Heart left ventricle (tissue), 13 donors: ENCODE results near the gene HSPB6.

Experiments used
- POLR2A ChIP-seq, 2 donors: fragments of 450-650 bp; IDR thresholded peaks; one replicate each; pipeline ENCODE4 v1.6.1; 2017; ENCODE audit warnings: antibody characterized with exemption in 2 of 2, mild to moderate bottlenecking in 2 of 2, moderate library complexity in 2 of 2
- TF ChIP-seq, protein P1 (sequence below), 12 donors: fragments of 200-600 bp; sonication (generic) in 4 of 12; IDR thresholded peaks; one replicate each; pipeline versions ENCODE4 v1.5.0 to v1.8.0; 2018 to 2022; ENCODE audit warnings: antibody characterized with exemption in 12 of 12, mild to moderate bottlenecking in 5 of 12
- donor health status: ischemic (EF 13 %, LVEDD 7.1; RV severe dilation, severe dysfunction).
- donor health status: DM: no; HTN: yes; CAD: no.
- donor health status: DM: no; HTN: no; CAD: no.
- donor health status: ischemic (EF 25% LVEDD 6.9; RV normal size, moderate dysfunction).
- donor health status: ischemic (EF 25% LVEDD 5.7; RV mildly dilated, moderate dysfunction).
- donor health status: ischemic (EF 35%, LVEDD 5.7; RV mildly dilated, moderate dysfunction).
- donor health status: nonischemic (EF 11% LVEDD 7.7; RV severe dilation, severe dysfunction).
- donor health status: DM: yes; HTN: yes; CAD: no.
- donor health status: PGD.
- donor health status: ischemic (EF 29% LVEDD 5.4; RV normal size, mild dysfunction).
- donor health status: nonischemic (EF 23%, LVEDD 6.1; RV moderate dilation, normal function).

DNA sequence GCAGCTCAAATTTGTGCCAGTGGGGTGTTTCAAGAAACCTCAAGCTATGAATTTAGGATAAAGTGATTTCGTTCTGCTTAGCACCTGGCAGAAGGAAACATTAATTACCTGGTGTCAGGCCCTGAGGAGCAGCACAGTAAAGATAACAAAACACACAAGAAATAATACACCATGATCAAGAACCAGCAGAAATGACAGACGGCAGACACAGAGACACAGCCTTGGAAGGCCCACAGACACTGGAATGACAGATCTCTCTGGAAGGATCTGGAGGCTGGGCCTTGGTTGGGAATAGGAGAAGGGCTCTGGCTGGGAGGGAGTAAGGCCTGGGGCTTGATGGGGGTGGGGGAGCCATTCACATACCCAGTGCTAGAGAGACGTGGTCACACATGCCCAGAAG, 45.0 kb upstream of the HSPB6 start:
- TF ChIP-seq POLR2A (IDR thresholded peaks at IDR 0.05), result no peak
- TF ChIP-seq, protein P1, sequence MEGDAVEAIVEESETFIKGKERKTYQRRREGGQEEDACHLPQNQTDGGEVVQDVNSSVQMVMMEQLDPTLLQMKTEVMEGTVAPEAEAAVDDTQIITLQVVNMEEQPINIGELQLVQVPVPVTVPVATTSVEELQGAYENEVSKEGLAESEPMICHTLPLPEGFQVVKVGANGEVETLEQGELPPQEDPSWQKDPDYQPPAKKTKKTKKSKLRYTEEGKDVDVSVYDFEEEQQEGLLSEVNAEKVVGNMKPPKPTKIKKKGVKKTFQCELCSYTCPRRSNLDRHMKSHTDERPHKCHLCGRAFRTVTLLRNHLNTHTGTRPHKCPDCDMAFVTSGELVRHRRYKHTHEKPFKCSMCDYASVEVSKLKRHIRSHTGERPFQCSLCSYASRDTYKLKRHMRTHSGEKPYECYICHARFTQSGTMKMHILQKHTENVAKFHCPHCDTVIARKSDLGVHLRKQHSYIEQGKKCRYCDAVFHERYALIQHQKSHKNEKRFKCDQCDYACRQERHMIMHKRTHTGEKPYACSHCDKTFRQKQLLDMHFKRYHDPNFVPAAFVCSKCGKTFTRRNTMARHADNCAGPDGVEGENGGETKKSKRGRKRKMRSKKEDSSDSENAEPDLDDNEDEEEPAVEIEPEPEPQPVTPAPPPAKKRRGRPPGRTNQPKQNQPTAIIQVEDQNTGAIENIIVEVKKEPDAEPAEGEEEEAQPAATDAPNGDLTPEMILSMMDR (IDR thresholded peaks at IDR 0.05), result no peak
